ENCODE measurements around the gene ANKRD63. TPM values are rescaled to one million over a fixed set of nuclear protein-coding genes. Genes with fewer than 3 reads are reported as not detected.

Gene ANKRD63
- total RNA-seq, 1 experiment from 2014 or later = 0.72 TPM

DNA sequence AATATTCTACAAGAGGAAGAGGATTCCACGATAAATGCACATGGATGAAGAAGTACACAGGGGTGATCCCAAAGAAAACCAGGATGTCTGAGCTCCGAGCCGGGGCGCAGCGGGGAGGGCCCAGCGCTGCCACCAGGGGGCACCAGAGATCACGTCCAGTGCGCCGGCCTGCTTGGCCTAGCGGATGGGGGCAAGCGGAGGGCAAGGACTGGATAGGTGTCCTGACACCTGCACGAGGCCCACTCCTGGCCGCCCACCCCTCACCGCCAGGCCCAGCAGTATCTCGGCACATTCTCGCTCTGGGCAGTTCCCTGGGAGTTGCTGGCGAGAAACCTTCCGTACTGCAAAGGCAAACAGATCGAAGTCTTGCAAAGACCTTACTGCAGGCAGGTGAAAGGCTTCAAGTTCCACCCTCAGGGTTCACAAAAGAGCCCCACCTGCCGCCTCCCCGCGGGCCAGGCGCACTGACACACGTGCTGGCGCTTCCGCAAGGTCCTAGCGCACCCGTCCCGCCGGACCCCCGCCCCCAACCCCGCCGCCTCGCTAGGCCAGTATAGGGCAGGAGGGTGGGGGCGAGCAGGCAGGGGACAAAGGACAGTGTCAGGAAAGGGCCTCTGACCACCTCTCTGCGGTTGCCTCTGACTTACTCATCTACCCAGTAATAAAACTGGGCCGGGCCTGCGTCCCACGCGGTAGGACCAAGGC lies 3.3 kb downstream of the ANKRD63 start:
- H3K9me3 ChIP-seq (ENCODE audit: control insufficient read depth, insufficient read depth, low read depth, low read length) = no peaks in the 10 kb centered on the region
- no peaks in the 10 kb centered on the region for H3K4me1 ChIP-seq (ENCODE audit: control insufficient read depth, insufficient read depth, low read length)
- intact Hi-C loops (cut with micrococcal nuclease; ENCODE audit: unreplicated experiment) = loop anchor here (1.0 to 10.0 kb wide), 3 partner anchors 31 to 235 kb away; no protein-coding TSS in a partner anchor
- POLR2A ChIA-PET = interaction anchor here (0.9 kb wide), 1 partner anchor 35 kb away, joined by 4 read pairs; no protein-coding TSS in a partner anchor
- TF ChIP-seq POLR2AphosphoS5 (IDR thresholded peaks at IDR 0.05; ENCODE audit: low read depth, low read length) = no peak
- TF ChIP-seq, protein P1, sequence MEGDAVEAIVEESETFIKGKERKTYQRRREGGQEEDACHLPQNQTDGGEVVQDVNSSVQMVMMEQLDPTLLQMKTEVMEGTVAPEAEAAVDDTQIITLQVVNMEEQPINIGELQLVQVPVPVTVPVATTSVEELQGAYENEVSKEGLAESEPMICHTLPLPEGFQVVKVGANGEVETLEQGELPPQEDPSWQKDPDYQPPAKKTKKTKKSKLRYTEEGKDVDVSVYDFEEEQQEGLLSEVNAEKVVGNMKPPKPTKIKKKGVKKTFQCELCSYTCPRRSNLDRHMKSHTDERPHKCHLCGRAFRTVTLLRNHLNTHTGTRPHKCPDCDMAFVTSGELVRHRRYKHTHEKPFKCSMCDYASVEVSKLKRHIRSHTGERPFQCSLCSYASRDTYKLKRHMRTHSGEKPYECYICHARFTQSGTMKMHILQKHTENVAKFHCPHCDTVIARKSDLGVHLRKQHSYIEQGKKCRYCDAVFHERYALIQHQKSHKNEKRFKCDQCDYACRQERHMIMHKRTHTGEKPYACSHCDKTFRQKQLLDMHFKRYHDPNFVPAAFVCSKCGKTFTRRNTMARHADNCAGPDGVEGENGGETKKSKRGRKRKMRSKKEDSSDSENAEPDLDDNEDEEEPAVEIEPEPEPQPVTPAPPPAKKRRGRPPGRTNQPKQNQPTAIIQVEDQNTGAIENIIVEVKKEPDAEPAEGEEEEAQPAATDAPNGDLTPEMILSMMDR (IDR thresholded peaks at IDR 0.05) = peak; percentile 99
- no peak for TF ChIP-seq TCF7L2 (IDR thresholded peaks at IDR 0.05; ENCODE audit: low read depth, low read length)
- TF ChIP-seq, protein P2, sequence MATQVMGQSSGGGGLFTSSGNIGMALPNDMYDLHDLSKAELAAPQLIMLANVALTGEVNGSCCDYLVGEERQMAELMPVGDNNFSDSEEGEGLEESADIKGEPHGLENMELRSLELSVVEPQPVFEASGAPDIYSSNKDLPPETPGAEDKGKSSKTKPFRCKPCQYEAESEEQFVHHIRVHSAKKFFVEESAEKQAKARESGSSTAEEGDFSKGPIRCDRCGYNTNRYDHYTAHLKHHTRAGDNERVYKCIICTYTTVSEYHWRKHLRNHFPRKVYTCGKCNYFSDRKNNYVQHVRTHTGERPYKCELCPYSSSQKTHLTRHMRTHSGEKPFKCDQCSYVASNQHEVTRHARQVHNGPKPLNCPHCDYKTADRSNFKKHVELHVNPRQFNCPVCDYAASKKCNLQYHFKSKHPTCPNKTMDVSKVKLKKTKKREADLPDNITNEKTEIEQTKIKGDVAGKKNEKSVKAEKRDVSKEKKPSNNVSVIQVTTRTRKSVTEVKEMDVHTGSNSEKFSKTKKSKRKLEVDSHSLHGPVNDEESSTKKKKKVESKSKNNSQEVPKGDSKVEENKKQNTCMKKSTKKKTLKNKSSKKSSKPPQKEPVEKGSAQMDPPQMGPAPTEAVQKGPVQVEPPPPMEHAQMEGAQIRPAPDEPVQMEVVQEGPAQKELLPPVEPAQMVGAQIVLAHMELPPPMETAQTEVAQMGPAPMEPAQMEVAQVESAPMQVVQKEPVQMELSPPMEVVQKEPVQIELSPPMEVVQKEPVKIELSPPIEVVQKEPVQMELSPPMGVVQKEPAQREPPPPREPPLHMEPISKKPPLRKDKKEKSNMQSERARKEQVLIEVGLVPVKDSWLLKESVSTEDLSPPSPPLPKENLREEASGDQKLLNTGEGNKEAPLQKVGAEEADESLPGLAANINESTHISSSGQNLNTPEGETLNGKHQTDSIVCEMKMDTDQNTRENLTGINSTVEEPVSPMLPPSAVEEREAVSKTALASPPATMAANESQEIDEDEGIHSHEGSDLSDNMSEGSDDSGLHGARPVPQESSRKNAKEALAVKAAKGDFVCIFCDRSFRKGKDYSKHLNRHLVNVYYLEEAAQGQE (IDR thresholded peaks at IDR 0.05; ENCODE audit: insufficient read depth in 1 of 2, low read depth in 2 of 2, low read length in 1 of 2) = peak in 1 of 2 experiments; percentile 39; a peak in 1 of 4 replicates
- no peak overlapping the region for H3K27ac ChIP-seq (ENCODE audit: low read length)
- H3K27me3 ChIP-seq (ENCODE audit: control insufficient read depth, insufficient read depth, low read length) = no peaks in the 10 kb centered on the region
- no peak overlapping the region for H3K4me3 ChIP-seq (ENCODE audit: low read depth in 2 of 2, low read length in 2 of 2)
- ATAC-seq (peak; percentile 72), DNase-seq (ENCODE audit: low read depth, low spot score) (peak; percentile 24)
- in situ Hi-C loops (cut with HindIII; ENCODE audit: low pct_unique_long_range_greater_than_20kb, low sequenced_read_pairs) = no loop called here
- no peaks in the 10 kb centered on the region for H3K36me3 ChIP-seq (ENCODE audit: control insufficient read depth, insufficient read depth, low read length)
- CTCF ChIA-PET = interaction anchor here (0.6 to 2.6 kb wide), 11 partner anchors 10 to 1581 kb away, joined by 3 to 33 read pairs (median 9); partner anchors contain the start of genes IVD and PLCB2
- no TSS peak for BruUV-seq (replicated peaks)

DNA sequence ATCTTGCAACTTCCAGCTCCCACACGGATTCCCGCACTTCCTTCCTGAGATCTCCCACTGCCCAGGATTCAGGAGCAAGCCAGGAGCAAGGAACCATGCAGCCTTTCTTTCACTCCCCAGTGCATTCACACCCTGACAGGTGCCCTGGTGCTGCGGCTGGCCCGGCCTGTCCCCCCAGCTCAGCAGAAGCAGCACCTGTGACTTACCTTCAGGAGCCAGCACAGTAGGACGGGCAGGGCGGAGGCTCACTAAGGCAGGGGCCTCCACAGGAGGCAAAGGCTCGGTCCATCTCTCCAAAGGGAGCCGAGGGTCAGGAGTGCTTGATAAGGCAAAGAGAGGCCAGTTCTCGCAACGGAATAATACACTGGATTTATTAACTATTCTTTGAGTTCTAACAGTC lies 4.8 kb downstream of the ANKRD63 start:
- TF ChIP-seq TCF7L2 (IDR thresholded peaks at IDR 0.05; ENCODE audit: low read depth, low read length) (no peak), SIN3A (IDR thresholded peaks at IDR 0.05; ENCODE audit: borderline replicate concordance, insufficient read depth, low read depth, low read length) (no peak), POLR2AphosphoS5 (IDR thresholded peaks at IDR 0.05; ENCODE audit: low read depth, low read length) (no peak)
- TF ChIP-seq, protein P2 (IDR thresholded peaks at IDR 0.05; ENCODE audit: insufficient read depth in 1 of 2, low read depth in 2 of 2, low read length in 1 of 2) = no peak
- TF ChIP-seq, protein P1 (IDR thresholded peaks at IDR 0.05) = no peak
- no TSS peak for BruUV-seq (replicated peaks)
- no peaks in the 10 kb centered on the region for H3K9me3 ChIP-seq (ENCODE audit: control insufficient read depth, insufficient read depth, low read depth, low read length)
- in situ Hi-C loops (cut with HindIII; ENCODE audit: low pct_unique_long_range_greater_than_20kb, low sequenced_read_pairs) = no loop called here
- ChIA-PET POLR2A (no interaction called here), CTCF (interaction anchor here (1.1 to 1.7 kb wide), 3 partner anchors 36 to 144 kb away, joined by 3 to 14 read pairs (median 4); no protein-coding TSS in a partner anchor)
- ATAC-seq = no peak
- H3K4me1 ChIP-seq (ENCODE audit: control insufficient read depth, insufficient read depth, low read length) = no peaks in the 10 kb centered on the region
- DNase-seq (ENCODE audit: low read depth, low spot score) = no peak
- no peak overlapping the region for H3K4me3 ChIP-seq (ENCODE audit: low read depth in 2 of 2, low read length in 2 of 2)
- no peaks in the 10 kb centered on the region for H3K36me3 ChIP-seq (ENCODE audit: control insufficient read depth, insufficient read depth, low read length)
- H3K27ac ChIP-seq (ENCODE audit: low read length) = no peak overlapping the region
- intact Hi-C loops (cut with micrococcal nuclease; ENCODE audit: unreplicated experiment) = loop anchor here (5.0 to 10.0 kb wide), 2 partner anchors 144 to 233 kb away; no protein-coding TSS in a partner anchor
- no peaks in the 10 kb centered on the region for H3K27me3 ChIP-seq (ENCODE audit: control insufficient read depth, insufficient read depth, low read length)
